Measurements from ENCODE around the gene MLLT10. TPM values are rescaled to one million over a fixed set of nuclear protein-coding genes. Genes with fewer than 3 reads are reported as not detected.
"Not testable (repeated sequence)": the region's sequence is repeated elsewhere in the genome, so short reads cannot be mapped to it uniquely, and the experiment has no call there.

MLLT10 gene
- total RNA-seq, 1 donor from 2014 or later, result 32.3 TPM

- DNase-seq (ENCODE audit: low read depth), result no peak
- TF ChIP-seq CTCF (IDR thresholded peaks at IDR 0.05; ENCODE audit: insufficient read depth, low read length, poor library complexity, severe bottlenecking), result no peak
- no peaks in the 10 kb centered on the region for H3K27me3 ChIP-seq (ENCODE audit: control insufficient read depth, insufficient read depth, low read length)
Measured at GRCh38 chr10:21625623-21626229, 91.7 kb downstream of the MLLT10 start.

GRCh38 chr10:21626457-21627161 lies 92.6 kb downstream of the MLLT10 start:
- H3K36me3 ChIP-seq (ENCODE audit: control insufficient read depth, insufficient read depth, low read length), result no peaks in the 10 kb centered on the region
- no peaks in the 10 kb centered on the region for H3K27me3 ChIP-seq (ENCODE audit: control insufficient read depth, insufficient read depth, low read length)
- no peak overlapping the region for H3K4me3 ChIP-seq (ENCODE audit: low read depth, low read length)
- no peak for DNase-seq (ENCODE audit: low read depth)
- TF ChIP-seq CTCF (IDR thresholded peaks at IDR 0.05; ENCODE audit: insufficient read depth, low read length, poor library complexity, severe bottlenecking), result no peak

More at GRCh38 chr10:21625623-21626229, 91.7 kb downstream of the MLLT10 start:
- Histone ChIP-seq H3K36me3 (ENCODE audit: control insufficient read depth, insufficient read depth, low read length) (no peaks in the 10 kb centered on the region), H3K4me3 (ENCODE audit: low read depth, low read length) (no peak overlapping the region)

- no peak for TF ChIP-seq CTCF (IDR thresholded peaks at IDR 0.05; ENCODE audit: insufficient read depth, low read length, poor library complexity, severe bottlenecking)
- no peaks in the 10 kb centered on the region for H3K36me3 ChIP-seq (ENCODE audit: control insufficient read depth, insufficient read depth, low read length)
- H3K27me3 ChIP-seq (ENCODE audit: control insufficient read depth, insufficient read depth, low read length), result no peaks in the 10 kb centered on the region
Measured at GRCh38 chr10:21627331-21627730, 93.3 kb downstream of the MLLT10 start.

GRCh38 chr10:21628023-21628422 lies 94.0 kb downstream of the MLLT10 start:
- H3K27me3 ChIP-seq (ENCODE audit: control insufficient read depth, insufficient read depth, low read length), result no peaks in the 10 kb centered on the region
- TF ChIP-seq CTCF (IDR thresholded peaks at IDR 0.05; ENCODE audit: insufficient read depth, low read length, poor library complexity, severe bottlenecking), result no peak
- no peaks in the 10 kb centered on the region for H3K36me3 ChIP-seq (ENCODE audit: control insufficient read depth, insufficient read depth, low read length)
- no peak for DNase-seq (ENCODE audit: low read depth)
- H3K4me3 ChIP-seq (ENCODE audit: low read depth, low read length), result no peak overlapping the region

More at GRCh38 chr10:21627331-21627730, 93.3 kb downstream of the MLLT10 start:
- no peak overlapping the region for H3K4me3 ChIP-seq (ENCODE audit: low read depth, low read length)
- no peak for DNase-seq (ENCODE audit: low read depth)

GRCh38 chr10:21628645-21629044 lies 94.6 kb downstream of the MLLT10 start:
- H3K36me3 ChIP-seq (ENCODE audit: control insufficient read depth, insufficient read depth, low read length); H3K4me3 ChIP-seq (ENCODE audit: low read depth, low read length); H3K27me3 ChIP-seq (ENCODE audit: control insufficient read depth, insufficient read depth, low read length); DNase-seq (ENCODE audit: low read depth): not testable (repeated sequence)

GRCh38 chr10:21634599-21635365 lies 100.8 kb downstream of the MLLT10 start:
- Histone ChIP-seq H3K4me3 (ENCODE audit: low read depth, low read length) (no peak overlapping the region), H3K27me3 (ENCODE audit: control insufficient read depth, insufficient read depth, low read length) (no peaks in the 10 kb centered on the region), H3K36me3 (ENCODE audit: control insufficient read depth, insufficient read depth, low read length) (no peaks in the 10 kb centered on the region)
- no peak for TF ChIP-seq CTCF (IDR thresholded peaks at IDR 0.05; ENCODE audit: insufficient read depth, low read length, poor library complexity, severe bottlenecking)
- no peak for DNase-seq (ENCODE audit: low read depth)
